Measurements from ENCODE around the gene COPS3. TPM values are rescaled to one million over a fixed set of nuclear protein-coding genes. Genes with fewer than 3 reads are reported as not detected.

Gene COPS3
- total RNA-seq, 1 experiment from 2014 or later, result 113 TPM

DNA sequence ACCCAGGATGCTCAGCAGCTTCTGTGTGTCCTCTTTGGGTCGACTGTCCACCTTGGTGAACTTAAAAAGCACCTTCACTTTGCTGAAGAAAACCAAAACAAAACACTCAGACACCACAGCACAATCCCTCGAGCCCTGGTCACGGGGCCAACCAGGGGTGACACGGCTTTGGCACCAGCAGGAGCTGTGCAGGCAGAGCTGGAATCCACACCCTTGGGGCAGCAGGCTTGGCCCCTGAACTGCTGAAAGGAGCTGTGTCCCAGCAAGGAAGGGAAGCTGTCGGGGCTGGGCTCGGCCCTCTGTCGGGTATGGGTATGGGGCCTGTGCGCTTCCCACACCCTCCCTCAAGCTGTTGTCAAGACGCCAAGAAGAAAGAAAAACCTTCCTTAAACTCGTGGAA lies 67.3 kb downstream of the COPS3 start:
- Mint-ChIP-seq H3K9me3 (no peaks in the 10 kb centered on the region), H3K36me3 (ENCODE audit: insufficient read depth in 1 of 3, low read depth in 3 of 3) (peaks cover 25 to 60% (median 54%) of the 10 kb centered on the region in 3 experiments; a peak in 6 of 7 replicates), H3K27ac (no peak overlapping the region), H3K4me3 (no peak overlapping the region), H3K4me1 (no peaks in the 10 kb centered on the region), H3K27me3 (ENCODE audit: low read depth) (peaks cover 1% of the 10 kb centered on the region; the same call in 1 of the 2 replicates)
- Histone ChIP-seq H3K27me3 (ENCODE audit: insufficient read depth, low read length) (no peaks in the 10 kb centered on the region), H3K4me2 (ENCODE audit: insufficient read depth, insufficient read length, low read length) (no peak overlapping the region), H4K91ac (ENCODE audit: insufficient read length, low read depth, low read length) (no peak overlapping the region), H2BK15ac (ENCODE audit: low read depth, low read length) (no peak overlapping the region), H4K8ac (replicated peaks; ENCODE audit: insufficient read length, low read depth, low read length) (no peak overlapping the region), H3K4ac (ENCODE audit: low read depth, low read length) (no peak overlapping the region), H3K18ac (ENCODE audit: insufficient read length, low read depth, low read length) (no peak overlapping the region), H3K79me2 (ENCODE audit: insufficient read depth, low read length) (no peaks in the 10 kb centered on the region), H3K27ac (ENCODE audit: insufficient read length, low read depth, low read length) (no peak overlapping the region), H4K5ac (ENCODE audit: insufficient read length, low read depth, low read length) (no peak overlapping the region), H2BK12ac (ENCODE audit: insufficient read length, low read depth, low read length) (no peak overlapping the region), H3K23ac (ENCODE audit: insufficient read length, low read depth, low read length) (no peak overlapping the region), H3K9ac (ENCODE audit: extremely low read depth, insufficient read length, low read length) (no peak overlapping the region), H2BK120ac (ENCODE audit: low read depth, low read length, poor library complexity, severe bottlenecking) (no peak overlapping the region), H3K23me2 (ENCODE audit: insufficient read length, low read depth, low read length, poor library complexity, severe bottlenecking) (no peaks in the 10 kb centered on the region), H3T11ph (ENCODE audit: low read length) (no peak overlapping the region), H3K4me1 (ENCODE audit: insufficient read depth, low read length) (no peaks in the 10 kb centered on the region), H2BK5ac (ENCODE audit: insufficient read length, low read length) (no peak overlapping the region), H2AFZ (ENCODE audit: low read length) (no peak overlapping the region), H2AK5ac (ENCODE audit: insufficient read length, low read length) (no peak overlapping the region), H3K79me1 (ENCODE audit: insufficient read depth, low read depth, low read length, poor library complexity, severe bottlenecking) (no peaks in the 10 kb centered on the region), H2BK20ac (ENCODE audit: low read depth, low read length, poor library complexity, severe bottlenecking) (no peak overlapping the region), H4K20me1 (ENCODE audit: control insufficient read depth, insufficient read depth, insufficient read length) (no peaks in the 10 kb centered on the region), H3K9me3 (ENCODE audit: control insufficient read depth, low read depth, low read length) (no peaks in the 10 kb centered on the region), H3K56ac (ENCODE audit: insufficient read length, low read depth, low read length) (no peak overlapping the region), H3K14ac (ENCODE audit: insufficient read depth, low read length) (no peak overlapping the region)
- no peak for DNase-seq
- WGBS (ENCODE audit: extremely low coverage, insufficient read length, low lambda C conversion rate), result no CpG with 5 or more reads among the region's 10 CpGs
- TF ChIP-seq, protein P1, sequence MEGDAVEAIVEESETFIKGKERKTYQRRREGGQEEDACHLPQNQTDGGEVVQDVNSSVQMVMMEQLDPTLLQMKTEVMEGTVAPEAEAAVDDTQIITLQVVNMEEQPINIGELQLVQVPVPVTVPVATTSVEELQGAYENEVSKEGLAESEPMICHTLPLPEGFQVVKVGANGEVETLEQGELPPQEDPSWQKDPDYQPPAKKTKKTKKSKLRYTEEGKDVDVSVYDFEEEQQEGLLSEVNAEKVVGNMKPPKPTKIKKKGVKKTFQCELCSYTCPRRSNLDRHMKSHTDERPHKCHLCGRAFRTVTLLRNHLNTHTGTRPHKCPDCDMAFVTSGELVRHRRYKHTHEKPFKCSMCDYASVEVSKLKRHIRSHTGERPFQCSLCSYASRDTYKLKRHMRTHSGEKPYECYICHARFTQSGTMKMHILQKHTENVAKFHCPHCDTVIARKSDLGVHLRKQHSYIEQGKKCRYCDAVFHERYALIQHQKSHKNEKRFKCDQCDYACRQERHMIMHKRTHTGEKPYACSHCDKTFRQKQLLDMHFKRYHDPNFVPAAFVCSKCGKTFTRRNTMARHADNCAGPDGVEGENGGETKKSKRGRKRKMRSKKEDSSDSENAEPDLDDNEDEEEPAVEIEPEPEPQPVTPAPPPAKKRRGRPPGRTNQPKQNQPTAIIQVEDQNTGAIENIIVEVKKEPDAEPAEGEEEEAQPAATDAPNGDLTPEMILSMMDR (conservative IDR thresholded peaks at IDR 0.05), result no peak
